Uterine smooth muscle cell (primary cell): ENCODE measurements around the gene NUDT21. TPM values are rescaled to one million over a fixed set of nuclear protein-coding genes. Genes with fewer than 3 reads are reported as not detected.

Experiments used
- total RNA-seq: library from RNA; depleted of rRNA; stranded (reverse); fragments of >200 nt; gene quantifications from 2 replicates; pipeline ENCODE4 v1.2.3, GENCODE V29; 2014

Gene NUDT21
- total RNA-seq: 102 and 149 TPM in 2 replicates

DNA sequence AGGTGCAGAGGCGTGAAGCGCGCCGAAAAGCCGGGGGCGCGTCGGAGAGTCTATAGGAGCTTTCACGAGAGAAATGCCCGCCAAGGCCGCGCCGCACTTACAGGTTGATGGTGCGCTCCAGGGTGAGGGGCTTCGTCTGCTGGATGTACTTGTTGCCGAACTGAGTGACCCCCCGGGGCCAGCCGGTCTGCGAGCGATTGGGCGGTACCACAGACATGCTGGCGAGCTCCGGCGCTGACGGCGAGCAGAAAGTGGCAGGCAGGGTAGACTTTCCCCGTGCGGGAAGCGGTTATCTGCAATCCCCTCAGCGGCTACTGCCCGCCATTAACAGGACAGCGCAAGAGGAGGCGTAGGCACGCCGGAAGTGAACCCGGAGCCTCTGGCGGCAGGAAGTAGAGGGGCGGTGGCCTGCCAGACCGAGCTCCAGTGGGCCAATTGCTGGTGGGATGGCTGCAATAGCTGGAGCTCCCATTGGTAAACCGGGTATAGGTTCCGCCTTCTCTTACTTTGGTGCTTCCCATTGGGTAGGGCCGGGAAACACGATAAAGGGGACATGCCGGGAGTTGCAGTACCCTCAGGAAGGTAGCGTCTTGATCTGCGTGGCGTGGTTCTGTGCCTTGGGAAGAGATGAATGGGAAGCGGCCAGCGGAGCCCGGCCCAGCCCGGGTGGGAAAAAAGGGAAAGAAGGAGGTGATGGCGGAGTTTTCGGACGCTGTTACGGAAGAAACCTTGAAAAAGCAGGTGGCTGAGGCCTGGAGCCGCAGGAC, at the start of gene NUDT21, which contains the start of gene OGFOD1:
Gene NUDT21, minus strand, starts transcription at position 347 of the 767 bp plus-strand sequence. Its CDS starts 130 bp downstream, at position 217.
Gene OGFOD1, plus strand, starts transcription at position 569 of the 767 bp plus-strand sequence. Its CDS starts 59 bp downstream, at position 628.

DNA sequence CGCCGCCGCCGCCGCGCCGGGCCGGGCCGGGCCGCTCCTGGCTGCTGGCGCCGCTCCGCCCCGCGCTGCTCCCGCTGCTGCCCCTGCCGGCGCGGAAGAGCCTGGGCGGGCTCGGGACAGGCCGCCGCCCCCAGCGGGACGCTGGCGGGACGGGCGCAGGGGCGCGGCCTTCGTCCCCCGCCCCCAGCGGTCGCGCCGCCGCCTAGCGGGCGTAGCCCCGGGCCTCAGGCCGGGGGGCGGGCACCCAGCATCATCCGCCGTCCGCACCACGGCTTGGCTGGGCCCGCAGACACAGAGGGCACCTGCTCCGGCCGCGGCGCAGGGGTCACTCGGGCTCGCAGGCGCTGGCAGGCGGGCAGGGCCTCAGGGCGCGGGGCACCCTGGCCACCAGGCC, 25.7 kb downstream of the NUDT21 start, which contains the start of gene AMFR:
Gene AMFR, minus strand, starts transcription at position 107 of the 394 bp plus-strand sequence. CDS start 218 bp downstream, outside the sequence.

Other genes with a start within 250 kb of the NUDT21 start
- 231 and 337 TPM in 2 replicates for gene AMFR, start 25.8 kb downstream of the NUDT21 start, total RNA-seq
- 73.1 and 95.2 TPM in 2 replicates for gene OGFOD1, start 222 bp upstream of the NUDT21 start, total RNA-seq
- gene BBS2, start 68.7 kb upstream of the NUDT21 start, total RNA-seq: 68.5 and 80.6 TPM in 2 replicates
- not detected in 2 replicates for gene MT4, start 113.7 kb upstream of the NUDT21 start, total RNA-seq
- gene MT3, start 138.2 kb upstream of the NUDT21 start, total RNA-seq: 0.44 TPM in 1 of 2 replicates, not detected in the other
- gene MT2A, start 157.3 kb upstream of the NUDT21 start, total RNA-seq: 173 and 194 TPM in 2 replicates
- gene MT1E, start 174.4 kb upstream of the NUDT21 start, total RNA-seq: 109 and 132 TPM in 2 replicates
- 0.50 and 1.8 TPM in 2 replicates for gene MT1M, start 181.3 kb upstream of the NUDT21 start, total RNA-seq
- 3.9 and 7.7 TPM in 2 replicates for gene MT1A, start 187.3 kb upstream of the NUDT21 start, total RNA-seq
- gene MT1B, start 200.6 kb upstream of the NUDT21 start, total RNA-seq: not detected in 2 replicates
- 0.22 TPM in 1 of 2 replicates, not detected in the other for gene MT1F, start 206.6 kb upstream of the NUDT21 start, total RNA-seq
- gene MT1G, start 216.7 kb upstream of the NUDT21 start, total RNA-seq: 0.55 TPM in 1 of 2 replicates, not detected in the other
- not detected in 2 replicates for gene MT1H, start 218.5 kb upstream of the NUDT21 start, total RNA-seq
- 12.6 and 16.9 TPM in 2 replicates for gene MT1X, start 231.1 kb upstream of the NUDT21 start, total RNA-seq